Liver (tissue), 3 donors: ENCODE data around the gene GAS2L3.

ENCODE experiments used
- JUND ChIP-seq, 2 donors: IDR thresholded peaks; 2 replicates each; pipeline ENCODE4 v1.6.1; 2016; ENCODE audit warnings: antibody characterized with exemption in 2 of 2
- REST ChIP-seq: IDR thresholded peaks from 2 replicates; pipeline ENCODE4 v1.6.1; 2016; ENCODE audit warnings: antibody characterized with exemption, mild to moderate bottlenecking
- SP1 ChIP-seq: IDR thresholded peaks from 2 replicates; pipeline ENCODE4 v1.6.1; 2018; ENCODE audit warnings: antibody characterized with exemption, mild to moderate bottlenecking
- TAF1 ChIP-seq: conservative IDR thresholded peaks from 2 replicates; pipeline ENCODE4 v1.6.1; 2016; ENCODE audit warnings: antibody characterized with exemption, mild to moderate bottlenecking
- YY1 ChIP-seq: IDR thresholded peaks from 2 replicates; pipeline ENCODE4 v1.6.1; 2016; ENCODE audit warnings: antibody characterized with exemption, mild to moderate bottlenecking
- TF ChIP-seq, protein P1 (sequence below): fragments of 150-350 bp; IDR thresholded peaks from 2 replicates; pipeline ENCODE4 v1.5.1; 2017; ENCODE audit warnings: improper control_type of control experiment, low read depth, low read length; ENCODE audit not compliant: missing input control
- TF ChIP-seq, protein P2 (sequence below): IDR thresholded peaks from 2 replicates; pipeline ENCODE4 v1.6.1; 2016; ENCODE audit warnings: antibody characterized with exemption
- donor health status: healthy.
- donor health status: healthy.

GRCh38 chr12:100671396-100672074 is 98.1 kb downstream of the GAS2L3 start:
- TF ChIP-seq, protein P1, sequence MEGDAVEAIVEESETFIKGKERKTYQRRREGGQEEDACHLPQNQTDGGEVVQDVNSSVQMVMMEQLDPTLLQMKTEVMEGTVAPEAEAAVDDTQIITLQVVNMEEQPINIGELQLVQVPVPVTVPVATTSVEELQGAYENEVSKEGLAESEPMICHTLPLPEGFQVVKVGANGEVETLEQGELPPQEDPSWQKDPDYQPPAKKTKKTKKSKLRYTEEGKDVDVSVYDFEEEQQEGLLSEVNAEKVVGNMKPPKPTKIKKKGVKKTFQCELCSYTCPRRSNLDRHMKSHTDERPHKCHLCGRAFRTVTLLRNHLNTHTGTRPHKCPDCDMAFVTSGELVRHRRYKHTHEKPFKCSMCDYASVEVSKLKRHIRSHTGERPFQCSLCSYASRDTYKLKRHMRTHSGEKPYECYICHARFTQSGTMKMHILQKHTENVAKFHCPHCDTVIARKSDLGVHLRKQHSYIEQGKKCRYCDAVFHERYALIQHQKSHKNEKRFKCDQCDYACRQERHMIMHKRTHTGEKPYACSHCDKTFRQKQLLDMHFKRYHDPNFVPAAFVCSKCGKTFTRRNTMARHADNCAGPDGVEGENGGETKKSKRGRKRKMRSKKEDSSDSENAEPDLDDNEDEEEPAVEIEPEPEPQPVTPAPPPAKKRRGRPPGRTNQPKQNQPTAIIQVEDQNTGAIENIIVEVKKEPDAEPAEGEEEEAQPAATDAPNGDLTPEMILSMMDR, result no peak
- TF ChIP-seq REST, result no peak
- TF ChIP-seq, protein P2, sequence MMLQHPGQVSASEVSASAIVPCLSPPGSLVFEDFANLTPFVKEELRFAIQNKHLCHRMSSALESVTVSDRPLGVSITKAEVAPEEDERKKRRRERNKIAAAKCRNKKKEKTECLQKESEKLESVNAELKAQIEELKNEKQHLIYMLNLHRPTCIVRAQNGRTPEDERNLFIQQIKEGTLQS, result no peak
- no peak for TF ChIP-seq YY1
- TF ChIP-seq SP1, result no peak
- TF ChIP-seq TAF1, result no peak
- no peak for TF ChIP-seq JUND (IDR thresholded peaks at IDR 0.05)
